GM19035 (cell line): ENCODE data around the gene RAB11FIP5.

Experiments used
- ATAC-seq: cut with Tn5 transposase; IDR thresholded peaks from one replicate; pipeline ENCODE4 v1.9.1; 2021; ENCODE audit not compliant: unreplicated experiment

Gene RAB11FIP5

GRCh38 chr2:73033766-73034381 lies 78.9 kb downstream of the RAB11FIP5 start:
- no peak for ATAC-seq

GRCh38 chr2:73033142-73033765 lies 79.5 kb downstream of the RAB11FIP5 start:
- no peak for ATAC-seq

- no peak for ATAC-seq
Observed at GRCh38 chr2:73032702-73033097, 80.0 kb downstream of the RAB11FIP5 start.

GRCh38 chr2:73031725-73032701 lies 80.7 kb downstream of the RAB11FIP5 start:
- ATAC-seq: no peak

GRCh38 chr2:73031095-73031678 lies 81.6 kb downstream of the RAB11FIP5 start:
- ATAC-seq: no peak

- ATAC-seq: no peak
Observed at GRCh38 chr2:73028841-73029240, 83.9 kb downstream of the RAB11FIP5 start.

GRCh38 chr2:73027340-73027739 lies 85.4 kb downstream of the RAB11FIP5 start:
- no peak for ATAC-seq

- no peak for ATAC-seq
Observed at GRCh38 chr2:73023497-73023896, 89.3 kb downstream of the RAB11FIP5 start.
